WI38 (cell line): ENCODE data around the gene MIXL1.

Experiments
- H3K4me3 ChIP-seq: 2 replicates; pipeline ENCODE4 v1.5.1; 2011; ENCODE audit warnings: low read depth, mild to moderate bottlenecking, control low read depth, low read length
- TF ChIP-seq, protein P1 (sequence below): IDR thresholded peaks from 2 replicates; pipeline ENCODE4 v1.5.1; 2012; ENCODE audit warnings: low read depth, mild to moderate bottlenecking, control low read depth, low read length

Gene MIXL1

DNA sequence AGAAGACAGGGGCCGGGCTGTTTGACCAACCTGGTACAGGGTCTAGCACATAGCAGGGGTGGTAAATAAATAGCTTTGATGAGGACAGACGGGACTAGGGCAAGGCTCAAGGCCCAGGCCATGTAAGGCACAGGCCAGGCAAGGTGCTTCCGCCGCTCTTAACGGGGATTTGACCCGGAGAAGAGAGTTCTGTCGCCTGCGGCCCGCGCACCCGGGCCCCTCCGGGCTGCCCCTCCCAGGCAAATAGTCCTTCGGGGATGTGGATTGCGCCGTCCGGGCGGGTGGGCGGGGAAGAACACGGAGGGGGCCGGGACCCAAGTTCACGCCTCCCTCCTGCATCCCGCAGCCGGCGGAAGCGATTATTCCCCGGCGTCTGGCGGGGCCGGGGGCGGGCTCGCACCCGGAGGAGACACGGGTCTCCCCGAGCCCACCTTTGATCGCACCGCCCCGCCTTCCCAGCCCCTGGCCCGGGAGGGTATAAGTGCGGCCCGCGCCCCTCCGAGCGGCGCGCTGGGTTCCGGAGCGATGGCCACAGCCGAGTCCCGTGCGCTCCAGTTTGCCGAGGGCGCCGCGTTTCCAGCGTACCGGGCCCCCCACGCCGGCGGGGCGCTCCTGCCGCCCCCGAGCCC lies at the start of gene MIXL1:
Gene MIXL1 (plus strand): TSS at position 508 of the 629 bp plus-strand sequence. CDS start 18 bp downstream, at position 526.
- peak within 1 kb of the TSS; percentile 54 for H3K4me3 ChIP-seq
- TF ChIP-seq, protein P1, sequence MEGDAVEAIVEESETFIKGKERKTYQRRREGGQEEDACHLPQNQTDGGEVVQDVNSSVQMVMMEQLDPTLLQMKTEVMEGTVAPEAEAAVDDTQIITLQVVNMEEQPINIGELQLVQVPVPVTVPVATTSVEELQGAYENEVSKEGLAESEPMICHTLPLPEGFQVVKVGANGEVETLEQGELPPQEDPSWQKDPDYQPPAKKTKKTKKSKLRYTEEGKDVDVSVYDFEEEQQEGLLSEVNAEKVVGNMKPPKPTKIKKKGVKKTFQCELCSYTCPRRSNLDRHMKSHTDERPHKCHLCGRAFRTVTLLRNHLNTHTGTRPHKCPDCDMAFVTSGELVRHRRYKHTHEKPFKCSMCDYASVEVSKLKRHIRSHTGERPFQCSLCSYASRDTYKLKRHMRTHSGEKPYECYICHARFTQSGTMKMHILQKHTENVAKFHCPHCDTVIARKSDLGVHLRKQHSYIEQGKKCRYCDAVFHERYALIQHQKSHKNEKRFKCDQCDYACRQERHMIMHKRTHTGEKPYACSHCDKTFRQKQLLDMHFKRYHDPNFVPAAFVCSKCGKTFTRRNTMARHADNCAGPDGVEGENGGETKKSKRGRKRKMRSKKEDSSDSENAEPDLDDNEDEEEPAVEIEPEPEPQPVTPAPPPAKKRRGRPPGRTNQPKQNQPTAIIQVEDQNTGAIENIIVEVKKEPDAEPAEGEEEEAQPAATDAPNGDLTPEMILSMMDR = no peak

DNA sequence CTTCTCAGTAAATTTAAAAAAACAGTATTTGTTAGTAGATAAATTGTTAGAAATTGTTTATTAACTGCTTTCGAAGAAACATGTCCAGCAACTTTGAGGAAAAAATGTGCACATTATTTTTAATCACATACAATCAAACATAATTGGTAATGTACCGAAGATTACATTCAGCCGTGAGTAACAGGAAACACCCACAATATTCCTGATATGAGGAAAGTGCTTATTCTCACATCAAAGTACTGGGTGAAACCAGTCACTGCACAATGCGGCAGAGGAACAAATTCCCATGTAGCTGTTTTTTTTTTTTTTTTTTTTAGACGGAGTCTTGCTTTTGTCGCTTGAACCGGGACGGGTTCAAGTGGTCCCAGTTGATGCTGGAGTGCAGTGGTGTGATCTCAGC lies 46.6 kb upstream of the MIXL1 start:
- TF ChIP-seq, protein P1 = no peak
- no peak overlapping the region for H3K4me3 ChIP-seq

DNA sequence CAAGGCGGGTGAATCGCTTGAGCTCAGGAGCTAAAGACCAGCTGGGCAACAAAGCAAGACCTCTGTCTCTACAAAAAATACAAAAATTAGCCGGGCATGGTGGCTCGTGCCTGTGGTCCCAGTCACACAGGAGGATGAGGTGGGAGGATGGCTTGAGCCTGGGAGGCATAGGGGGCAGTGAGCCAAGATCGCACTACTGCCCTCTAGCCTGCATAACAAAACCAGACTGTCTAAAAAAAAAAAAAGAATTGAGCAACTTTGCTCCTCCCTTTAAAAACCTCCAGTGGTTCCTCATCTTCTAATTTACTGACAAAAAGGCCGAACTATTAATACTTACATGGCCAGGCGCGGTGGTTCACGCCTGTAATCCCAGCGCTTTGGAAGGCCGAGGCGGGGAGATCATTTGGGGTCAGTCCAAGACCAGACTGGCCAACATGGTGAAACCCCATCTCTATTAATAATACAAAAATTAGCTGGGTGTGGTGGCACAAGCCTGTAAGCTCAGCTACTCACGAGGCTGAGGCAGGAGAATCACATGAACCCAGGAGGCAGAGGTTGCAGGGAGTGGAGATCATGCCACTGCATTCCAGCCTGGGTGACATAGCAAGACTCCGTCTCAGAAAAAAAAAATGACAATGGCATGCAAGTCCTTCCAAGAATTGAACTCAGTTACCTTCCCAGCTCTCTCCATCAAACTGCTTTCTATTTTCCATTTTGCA lies 41.3 kb upstream of the MIXL1 start:
- TF ChIP-seq, protein P1 = peak; percentile 27; the same call in 1 of the 2 replicates
- no peak overlapping the region for H3K4me3 ChIP-seq

DNA sequence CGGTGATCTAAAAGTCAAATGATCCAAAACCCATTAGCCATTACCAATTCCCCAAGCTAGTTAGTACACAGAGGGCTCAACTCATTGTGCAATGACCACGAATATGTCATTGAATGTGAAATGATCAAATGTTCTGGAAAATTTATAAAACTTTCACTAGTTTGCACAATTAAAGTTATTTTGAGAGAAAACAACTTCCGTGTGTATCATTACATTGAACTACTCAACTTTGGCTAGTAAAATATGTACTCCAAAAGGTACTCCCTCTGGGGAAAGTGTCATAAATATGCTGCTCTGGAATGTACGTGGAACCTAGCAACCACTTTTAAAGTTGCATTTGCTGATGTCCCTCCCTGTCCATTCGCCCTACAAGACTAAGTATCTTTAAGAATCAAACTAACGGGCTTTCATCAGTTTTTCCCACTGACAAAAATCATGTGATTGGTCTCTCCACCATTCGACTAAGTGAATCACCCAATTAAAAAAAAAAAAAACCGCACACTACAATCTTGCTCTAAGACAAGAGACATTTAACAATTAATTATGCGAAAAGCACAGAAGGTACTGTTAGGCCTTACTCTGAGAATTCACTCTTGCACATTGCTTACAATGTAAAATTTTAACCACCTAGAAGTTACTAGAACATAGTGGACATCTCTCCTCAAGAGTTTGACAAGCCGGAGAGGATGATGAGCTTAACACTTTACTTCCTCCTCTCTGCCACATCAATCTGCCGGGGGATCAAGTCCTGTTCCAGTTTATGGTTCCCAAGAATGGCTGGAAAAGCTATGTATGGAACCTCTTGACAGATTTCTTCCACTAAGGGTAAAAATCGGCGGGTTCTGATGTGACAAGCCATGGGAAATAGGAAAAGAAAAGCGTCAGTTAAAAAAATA lies 38.1 kb upstream of the MIXL1 start:
- TF ChIP-seq, protein P1 = no peak
- peak overlapping the region; percentile 92 for H3K4me3 ChIP-seq

DNA sequence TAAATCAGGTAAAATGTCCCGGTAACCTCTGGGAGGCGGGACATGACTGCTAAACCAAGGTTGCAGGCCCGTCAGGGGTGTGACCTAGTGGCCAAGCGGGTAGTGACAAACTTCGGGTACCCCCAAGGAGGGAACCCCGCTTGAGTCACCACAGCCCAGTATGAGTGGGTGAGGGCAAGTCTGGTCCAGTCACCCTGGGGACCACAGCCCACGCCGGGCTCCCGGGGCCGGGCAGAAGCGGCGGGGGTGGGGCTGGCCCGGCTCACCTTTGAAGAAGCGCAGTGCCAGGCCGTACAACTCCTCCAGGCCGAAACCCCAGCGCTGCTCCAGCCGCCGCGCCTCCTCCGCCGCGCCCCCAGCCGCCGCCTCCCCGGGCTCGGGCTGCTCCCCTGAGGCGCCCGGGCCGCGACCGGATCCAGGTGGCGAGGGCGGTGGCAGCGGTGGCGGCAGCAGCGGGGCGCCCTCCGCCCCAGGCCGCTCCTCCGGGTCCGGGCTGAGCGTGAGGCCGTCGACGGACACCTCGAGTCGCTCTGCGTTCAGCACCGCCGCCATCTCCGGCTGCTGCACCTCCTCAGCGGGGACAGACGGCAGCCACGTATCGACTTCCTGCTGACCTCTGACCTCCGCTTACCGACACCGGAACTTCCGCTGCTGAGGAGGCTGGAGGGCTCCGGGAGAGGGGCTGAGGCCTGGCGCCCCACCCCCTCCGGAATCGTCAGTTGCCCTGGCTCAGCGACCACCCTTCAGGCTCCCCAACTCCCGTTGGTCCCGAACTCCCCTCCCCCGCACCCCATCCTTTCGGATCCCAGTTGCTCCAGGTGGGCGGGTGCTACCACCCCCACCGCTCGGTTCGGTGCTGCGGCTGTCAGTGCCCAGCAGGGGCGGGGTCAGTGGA lies 37.1 kb upstream of the MIXL1 start, which contains the start of gene ACBD3:
Gene ACBD3 (minus strand): TSS at position 618 of the 895 bp plus-strand sequence. CDS start 66 bp downstream, at position 552.
- TF ChIP-seq, protein P1 = no peak

DNA sequence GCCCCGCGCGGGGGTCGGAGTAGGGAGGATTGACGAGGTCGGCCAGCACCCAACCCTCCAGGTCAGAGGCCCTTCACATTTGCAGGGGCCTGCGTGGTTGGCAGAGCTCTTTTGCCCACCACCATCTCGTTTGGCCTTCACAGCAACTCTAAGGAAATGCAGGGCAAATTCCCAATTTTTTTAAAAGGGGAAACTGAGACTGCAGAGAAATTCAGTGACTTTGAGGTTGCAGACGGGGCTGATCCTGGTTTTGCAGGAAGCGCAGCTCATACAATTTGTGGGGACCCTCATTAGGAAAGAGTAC lies 36.5 kb upstream of the MIXL1 start:
- TF ChIP-seq, protein P1 = no peak
- H3K4me3 ChIP-seq = peak overlapping the region; percentile 92

More for the DNA sequence above, 37.1 kb upstream of the MIXL1 start, which contains the start of gene ACBD3:
- H3K4me3 ChIP-seq = peak within 1 kb of the TSS; percentile 92
